SK-N-SH (cell line): Measurements from ENCODE around the gene TRAF3IP1. TPM values are rescaled to one million over a fixed set of nuclear protein-coding genes. Genes with fewer than 3 reads are reported as not detected.

ENCODE experiments used
- CTCF ChIA-PET: fragments of 300-600, 350-600 bp; formaldehyde crosslinking; extraction: SDS; loops from one replicate; lab custom pipeline; 2021; lab: Yijun Ruan, JAX
- POLR2A ChIA-PET: fragments of 350-600 bp; sonication (Branson Sonifier 250); formaldehyde crosslinking; extraction: SDS; loops from one replicate; lab custom pipeline; 2020; ENCODE audit warnings: antibody characterized with exemption, inconsistent platforms; lab: Yijun Ruan, JAX
- DNase-seq: peaks from one replicate; pipeline ENCODE4 v3.0.0; 2012
- H2AFZ ChIP-seq: fragments of 200-600 bp; sonication (generic); 2 replicates; pipeline ENCODE4 v1.8.1; 2016; ENCODE audit warnings: antibody characterized with exemption, mild to moderate bottlenecking, low read depth
- H3F3A ChIP-seq: fragments of 200-600 bp; sonication (generic); replicated peaks from 2 replicates; pipeline ENCODE3; 2016; ENCODE audit warnings: antibody characterized with exemption, mild to moderate bottlenecking; ENCODE audit not compliant: insufficient read depth
- H3K27ac ChIP-seq, 2 experiments: fragments of 200-500 bp in 1 of 2; fragments of 200-600 bp in 1 of 2; sonication (Bioruptor generic) in 1 of 2; sonication (generic), shearing (Covaris generic) in 1 of 2; 2 replicates each; pipeline versions ENCODE4 v1.5.1 to v1.6.1; 2014 to 2016; ENCODE audit warnings: low read depth in 2 of 2, inconsistent platforms in 1 of 2, low read length in 1 of 2, mild to moderate bottlenecking in 1 of 2, mixed read lengths in 1 of 2
- H3K27me3 ChIP-seq: fragments of 200-600 bp; sonication (generic), shearing (Covaris generic); 2 replicates; pipeline ENCODE4 v1.6.1; 2016; ENCODE audit warnings: mixed run types; ENCODE audit not compliant: insufficient read depth
- H3K36me3 ChIP-seq, 2 experiments: fragments of 200-500 bp in 1 of 2; fragments of 200-600 bp in 1 of 2; sonication (Bioruptor generic) in 1 of 2; sonication (generic) in 1 of 2; replicated peaks in 1 of 2; 2 replicates each; pipeline versions ENCODE3 to v1.5.1; 2014 to 2016; ENCODE audit warnings: low read length in 1 of 2, mild to moderate bottlenecking in 1 of 2; ENCODE audit not compliant: insufficient read depth in 2 of 2, control insufficient read depth in 1 of 2
- H3K4me1 ChIP-seq, 2 experiments: fragments of 200-500 bp in 1 of 2; fragments of 200-600 bp in 1 of 2; sonication (Bioruptor generic) in 1 of 2; sonication (generic), shearing (Covaris generic) in 1 of 2; 2 replicates each; pipeline versions ENCODE4 v1.5.1 to v1.6.1; 2014 to 2016; ENCODE audit warnings: low read depth in 1 of 2, low read length in 1 of 2, mixed run types in 1 of 2; ENCODE audit not compliant: insufficient read depth in 2 of 2, control insufficient read depth in 1 of 2
- H3K4me2 ChIP-seq: fragments of 200-600 bp; sonication (generic), shearing (Covaris generic); 2 replicates; pipeline ENCODE4 v1.6.1; 2017; ENCODE audit warnings: mixed run types
- H3K4me3 ChIP-seq, 2 experiments: fragments of 200-500 bp in 1 of 2; fragments of 200-600 bp in 1 of 2; sonication (Bioruptor generic) in 1 of 2; sonication (generic), shearing (Covaris generic) in 1 of 2; 2 replicates each; pipeline versions ENCODE4 v1.5.1 to v1.8.1; 2014 to 2016; ENCODE audit warnings: low read depth in 2 of 2, inconsistent platforms in 1 of 2, low read length in 1 of 2, mild to moderate bottlenecking in 1 of 2, mixed read lengths in 1 of 2, moderate library complexity in 1 of 2
- H3K79me2 ChIP-seq: fragments of 200-600 bp; sonication (generic); 2 replicates; pipeline ENCODE4 v1.8.1; 2017; ENCODE audit warnings: mild to moderate bottlenecking; ENCODE audit not compliant: insufficient read depth
- H3K9ac ChIP-seq: fragments of 200-600 bp; sonication (generic); 2 replicates; pipeline ENCODE4 v1.6.1; 2017; ENCODE audit warnings: mixed run types
- H3K9me2 ChIP-seq: fragments of 200-600 bp; sonication (generic); 2 replicates; pipeline ENCODE4 v1.6.1; 2017; ENCODE audit warnings: mixed run types
- H3K9me3 ChIP-seq: fragments of 200-600 bp; sonication (generic); 2 replicates; pipeline ENCODE4 v1.6.1; 2017; ENCODE audit warnings: mixed run types, mild to moderate bottlenecking, moderate library complexity
- H4K20me1 ChIP-seq: fragments of 200-600 bp; sonication (generic); 2 replicates; pipeline ENCODE4 v1.6.1; 2017; ENCODE audit warnings: mild to moderate bottlenecking, mixed run types; ENCODE audit not compliant: insufficient read depth
- CHD2 ChIP-seq: fragments of 150-350 bp; IDR thresholded peaks from 2 replicates; pipeline ENCODE4 v1.6.1; 2018; ENCODE audit warnings: low read length; ENCODE audit not compliant: partially characterized antibody
- ELF1 ChIP-seq: IDR thresholded peaks from 2 replicates; pipeline ENCODE4 v1.4.0; 2012
- FOXJ3 ChIP-seq: sonication (generic); formaldehyde crosslinking; IDR thresholded peaks from 2 replicates; pipeline ENCODE4 v1.5.1; 2020; ENCODE audit warnings: mild to moderate bottlenecking, missing genetic modification reagents
- FOXM1 ChIP-seq: IDR thresholded peaks from 2 replicates; pipeline ENCODE4 v1.4.0; 2012; ENCODE audit warnings: low read depth, mild to moderate bottlenecking
- GATA2 ChIP-seq: sonication (generic); formaldehyde crosslinking; IDR thresholded peaks from 2 replicates; pipeline ENCODE4 v1.5.0; 2020; ENCODE audit warnings: mild to moderate bottlenecking, missing genetic modification reagents
- JUND ChIP-seq: IDR thresholded peaks from 2 replicates; pipeline ENCODE4 v1.4.0; 2012
- NFIC ChIP-seq: IDR thresholded peaks from 2 replicates; pipeline ENCODE4 v1.4.0; 2012; ENCODE audit warnings: borderline replicate concordance
- NRF1 ChIP-seq: IDR thresholded peaks from 2 replicates; pipeline ENCODE4 v1.6.1; 2012; ENCODE audit warnings: low read depth, mild to moderate bottlenecking, low read length
- POLR2AphosphoS5 ChIP-seq: IDR thresholded peaks from 2 replicates; pipeline ENCODE4 v1.6.1; 2012; ENCODE audit warnings: low read depth, low read length
- RCOR1 ChIP-seq: fragments of 150-350 bp; IDR thresholded peaks from 2 replicates; pipeline ENCODE4 v1.6.1; 2017; ENCODE audit warnings: antibody characterized with exemption, low read length
- RFX5 ChIP-seq: IDR thresholded peaks from 2 replicates; pipeline ENCODE4 v1.6.1; 2012; ENCODE audit warnings: mild to moderate bottlenecking, improper control_type of control experiment, low read length
- RXRA ChIP-seq: IDR thresholded peaks from 2 replicates; pipeline ENCODE4 v1.4.0; 2012; ENCODE audit warnings: low read depth, mild to moderate bottlenecking, borderline replicate concordance
- SIN3A ChIP-seq: IDR thresholded peaks from 2 replicates; pipeline ENCODE4 v1.6.1; 2012; ENCODE audit warnings: low read depth, mild to moderate bottlenecking, low read length, moderate library complexity, borderline replicate concordance
- SMC3 ChIP-seq: IDR thresholded peaks from 2 replicates; pipeline ENCODE4 v1.6.1; 2012; ENCODE audit warnings: low read depth, low read length, improper control_type of control experiment
- TAF1 ChIP-seq: IDR thresholded peaks from 2 replicates; pipeline ENCODE4 v1.6.1; 2012; ENCODE audit warnings: low read depth, mild to moderate bottlenecking, low read length, moderate library complexity, borderline replicate concordance
- TCF12 ChIP-seq: IDR thresholded peaks from 2 replicates; pipeline ENCODE4 v1.4.0; 2012
- TEAD4 ChIP-seq: IDR thresholded peaks from 2 replicates; pipeline ENCODE4 v1.4.0; 2012; ENCODE audit warnings: mild to moderate bottlenecking, borderline replicate concordance; ENCODE audit not compliant: insufficient read depth
- YY1 ChIP-seq: IDR thresholded peaks from 2 replicates; pipeline ENCODE4 v1.4.0; 2012; ENCODE audit warnings: low read depth, mild to moderate bottlenecking
- WGBS: methylation state at CpG from one replicate; pipeline ENCODE4 v1.1.6; 2017; ENCODE audit warnings: low lambda C conversion rate; 5-methylcytosine and 5-hydroxymethylcytosine counted together
- polyA plus RNA-seq, 3 experiments: library from polyadenylated mRNA; depleted of rRNA; stranded (reverse); fragments of >200 nt; gene quantifications; 2 replicates each; pipeline ENCODE4 v1.2.3, GENCODE V29; 2012
- TF ChIP-seq, protein P1 (sequence below): fragments of 150-350 bp; IDR thresholded peaks from 2 replicates; pipeline ENCODE4 v1.6.1; 2017; ENCODE audit warnings: antibody characterized with exemption, low read length, low read depth, borderline replicate concordance
- TF ChIP-seq, protein P2 (sequence below): IDR thresholded peaks from 2 replicates; pipeline ENCODE4; 2012
- TF ChIP-seq, protein P3 (sequence below): fragments of 150-350 bp; IDR thresholded peaks from 2 replicates; pipeline ENCODE4 v1.6.1; 2016; ENCODE audit warnings: mild to moderate bottlenecking, low read depth, low read length

The TRAF3IP1 gene
- polyA plus RNA-seq, 1 of the 3 experiments (the other 2 are of a cell fraction), result 15.0 TPM

DNA sequence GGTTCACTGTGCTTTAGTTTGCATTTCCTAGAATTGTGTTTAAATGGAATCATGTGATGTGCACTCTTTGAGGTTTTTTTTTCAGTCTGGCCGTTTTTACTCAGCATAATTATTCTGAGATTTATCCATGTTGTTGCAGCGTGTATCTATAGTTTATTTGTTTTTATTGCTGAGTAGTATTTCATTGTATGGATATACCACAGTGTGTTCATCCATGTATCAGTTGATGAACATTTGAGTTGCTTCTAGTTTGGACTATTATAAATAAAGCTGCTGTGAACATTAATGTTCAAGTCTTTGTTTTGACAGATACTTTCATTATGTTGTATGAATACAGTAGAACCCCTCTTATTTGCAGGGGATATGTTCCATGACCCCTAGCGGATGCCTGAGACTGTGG lies 39.1 kb downstream of the TRAF3IP1 start (continued):
- no peak for TF ChIP-seq CHD2
- TF ChIP-seq GATA2, result no peak
- TF ChIP-seq, protein P1, sequence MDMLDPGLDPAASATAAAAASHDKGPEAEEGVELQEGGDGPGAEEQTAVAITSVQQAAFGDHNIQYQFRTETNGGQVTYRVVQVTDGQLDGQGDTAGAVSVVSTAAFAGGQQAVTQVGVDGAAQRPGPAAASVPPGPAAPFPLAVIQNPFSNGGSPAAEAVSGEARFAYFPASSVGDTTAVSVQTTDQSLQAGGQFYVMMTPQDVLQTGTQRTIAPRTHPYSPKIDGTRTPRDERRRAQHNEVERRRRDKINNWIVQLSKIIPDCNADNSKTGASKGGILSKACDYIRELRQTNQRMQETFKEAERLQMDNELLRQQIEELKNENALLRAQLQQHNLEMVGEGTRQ, result no peak
- no peak for TF ChIP-seq NFIC
- no peak for TF ChIP-seq RCOR1
- no peak for TF ChIP-seq FOXJ3 (CRISPR knock-in tag)

DNA sequence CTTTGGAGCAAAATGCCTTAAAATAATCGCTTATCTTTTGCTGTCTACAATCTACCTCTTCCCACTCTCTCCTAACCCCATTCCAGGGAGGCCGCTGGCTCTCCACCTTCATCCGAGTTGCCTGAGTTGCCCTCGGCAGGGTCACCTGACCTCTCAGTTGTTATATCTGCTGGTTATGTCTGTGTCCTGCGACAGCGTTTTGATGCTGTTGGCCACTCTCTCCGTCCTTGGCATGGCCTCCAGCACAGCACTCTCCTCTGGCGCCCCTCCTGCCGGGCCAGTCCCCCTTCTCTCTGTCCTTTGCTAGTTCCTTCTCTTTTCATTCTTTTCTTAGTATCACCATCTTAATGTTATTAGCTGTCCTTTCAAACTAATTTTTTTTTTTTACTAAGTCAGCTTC lies 41.6 kb downstream of the TRAF3IP1 start:
- TF ChIP-seq ELF1 (no peak), JUND (no peak), RXRA (no peak), NRF1 (no peak)
- DNase-seq, result no peak
- Histone ChIP-seq H3K4me1 (no peaks in the 10 kb centered on the region), H3F3A (peaks cover 4% of the 10 kb centered on the region), H2AFZ (no peak overlapping the region), H3K27me3 (no peaks in the 10 kb centered on the region), H3K27ac (no peak overlapping the region), H4K20me1 (no peaks in the 10 kb centered on the region), H3K79me2 (no peaks in the 10 kb centered on the region), H3K4me2 (no peak overlapping the region), H3K4me3 (no peak overlapping the region), H3K36me3 (peaks cover 16 to 37% of the 10 kb centered on the region in 2 experiments), H3K9ac (no peak overlapping the region), H3K9me3 (no peaks in the 10 kb centered on the region), H3K9me2 (no peaks in the 10 kb centered on the region)
- POLR2A ChIA-PET, result no interaction called here
- 94% methylated on average over 9 of the region's 9 CpGs for WGBS
- CTCF ChIA-PET, result no interaction called here

DNA sequence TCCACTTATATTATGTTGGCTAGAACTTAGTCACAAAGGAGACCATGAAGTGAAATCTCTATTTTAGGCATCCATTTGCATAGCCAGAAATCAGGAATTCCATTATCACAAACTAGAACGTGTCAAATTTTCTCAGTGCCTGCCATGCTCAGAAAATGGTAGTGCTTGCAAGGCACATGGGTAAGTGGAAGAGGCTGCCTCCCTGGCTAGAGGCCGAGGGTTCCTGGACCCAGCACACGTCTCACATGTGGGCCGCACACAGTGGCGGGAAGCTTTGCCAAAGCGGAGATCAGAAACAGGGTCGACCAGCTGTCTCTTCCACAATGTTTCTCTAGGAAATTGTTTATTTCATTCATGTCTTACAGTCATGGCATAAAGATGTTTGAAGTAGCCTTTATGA lies 42.3 kb downstream of the TRAF3IP1 start:
- Histone ChIP-seq H3K9me3 (no peaks in the 10 kb centered on the region), H3K4me2 (no peak overlapping the region), H3K9ac (no peak overlapping the region), H3K79me2 (no peaks in the 10 kb centered on the region), H3K27me3 (no peaks in the 10 kb centered on the region), H3F3A (peaks cover 4% of the 10 kb centered on the region), H3K9me2 (no peaks in the 10 kb centered on the region), H2AFZ (no peak overlapping the region; the same call in 1 of the 2 replicates), H3K4me3 (no peak overlapping the region), H3K4me1 (peaks cover 0 to 4% of the 10 kb centered on the region in 2 experiments; a peak in 1 of 4 replicates), H3K27ac (no peak overlapping the region), H4K20me1 (no peaks in the 10 kb centered on the region), H3K36me3 (peaks cover 16 to 37% of the 10 kb centered on the region in 2 experiments)
- TF ChIP-seq TCF12 (no peak), YY1 (no peak), SMC3 (no peak), RCOR1 (no peak), RFX5 (no peak), SIN3A (no peak), TEAD4 (no peak), FOXM1 (no peak), FOXJ3 (CRISPR knock-in tag) (no peak), NRF1 (no peak), TAF1 (no peak), GATA2 (no peak), POLR2AphosphoS5 (no peak)
- TF ChIP-seq, protein P1, result no peak
- TF ChIP-seq, protein P2, sequence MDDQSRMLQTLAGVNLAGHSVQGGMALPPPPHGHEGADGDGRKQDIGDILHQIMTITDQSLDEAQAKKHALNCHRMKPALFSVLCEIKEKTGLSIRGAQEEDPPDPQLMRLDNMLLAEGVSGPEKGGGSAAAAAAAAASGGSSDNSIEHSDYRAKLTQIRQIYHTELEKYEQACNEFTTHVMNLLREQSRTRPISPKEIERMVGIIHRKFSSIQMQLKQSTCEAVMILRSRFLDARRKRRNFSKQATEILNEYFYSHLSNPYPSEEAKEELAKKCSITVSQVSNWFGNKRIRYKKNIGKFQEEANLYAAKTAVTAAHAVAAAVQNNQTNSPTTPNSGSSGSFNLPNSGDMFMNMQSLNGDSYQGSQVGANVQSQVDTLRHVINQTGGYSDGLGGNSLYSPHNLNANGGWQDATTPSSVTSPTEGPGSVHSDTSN, result no peak
- TF ChIP-seq, protein P3, sequence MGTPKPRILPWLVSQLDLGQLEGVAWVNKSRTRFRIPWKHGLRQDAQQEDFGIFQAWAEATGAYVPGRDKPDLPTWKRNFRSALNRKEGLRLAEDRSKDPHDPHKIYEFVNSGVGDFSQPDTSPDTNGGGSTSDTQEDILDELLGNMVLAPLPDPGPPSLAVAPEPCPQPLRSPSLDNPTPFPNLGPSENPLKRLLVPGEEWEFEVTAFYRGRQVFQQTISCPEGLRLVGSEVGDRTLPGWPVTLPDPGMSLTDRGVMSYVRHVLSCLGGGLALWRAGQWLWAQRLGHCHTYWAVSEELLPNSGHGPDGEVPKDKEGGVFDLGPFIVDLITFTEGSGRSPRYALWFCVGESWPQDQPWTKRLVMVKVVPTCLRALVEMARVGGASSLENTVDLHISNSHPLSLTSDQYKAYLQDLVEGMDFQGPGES, result no peak
- DNase-seq, result no peak
- POLR2A ChIA-PET, result no interaction called here
- 92% methylated on average over 6 of the region's 7 CpGs for WGBS
- CTCF ChIA-PET, result interaction anchor here (1.3 kb wide), 2 partner anchors 10 to 423 kb away, joined by 3 to 5 read pairs; no protein-coding TSS in a partner anchor
